Ecto neural progenitor cell (in vitro differentiated cells): ENCODE results near the gene AMMECR1.
"Not testable (repeated sequence)": the region's sequence is repeated elsewhere in the genome, so short reads cannot be mapped to it uniquely, and the experiment has no call there.

Experiments
- DNase-seq: peaks from one replicate; pipeline ENCODE4 v3.0.0-alpha.2; 2018; ENCODE audit warnings: low spot score

AMMECR1 gene

DNA sequence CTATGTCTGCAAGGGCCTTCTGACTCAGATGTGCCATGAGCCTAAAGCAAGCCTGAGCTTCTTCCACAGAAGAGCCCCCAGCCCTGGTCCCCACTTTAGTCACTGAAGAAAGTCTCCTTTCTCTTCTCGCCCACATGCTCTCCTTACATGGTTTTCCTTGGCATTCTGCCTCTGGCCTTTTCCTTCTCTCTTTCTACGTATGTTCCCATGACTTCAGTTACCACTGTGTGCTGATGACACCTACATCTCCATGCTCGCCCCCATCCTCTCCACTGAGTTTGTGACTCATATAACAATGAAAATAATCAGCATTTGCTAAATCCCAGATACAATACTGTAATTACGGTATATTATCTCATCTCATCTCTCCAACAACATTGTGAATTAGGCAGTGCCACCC, 149.3 kb downstream of the AMMECR1 start:
- no peak for DNase-seq

GRCh38 chrX:110167952-110168451, 149.9 kb downstream of the AMMECR1 start:
- DNase-seq, result peak; percentile 67

DNA sequence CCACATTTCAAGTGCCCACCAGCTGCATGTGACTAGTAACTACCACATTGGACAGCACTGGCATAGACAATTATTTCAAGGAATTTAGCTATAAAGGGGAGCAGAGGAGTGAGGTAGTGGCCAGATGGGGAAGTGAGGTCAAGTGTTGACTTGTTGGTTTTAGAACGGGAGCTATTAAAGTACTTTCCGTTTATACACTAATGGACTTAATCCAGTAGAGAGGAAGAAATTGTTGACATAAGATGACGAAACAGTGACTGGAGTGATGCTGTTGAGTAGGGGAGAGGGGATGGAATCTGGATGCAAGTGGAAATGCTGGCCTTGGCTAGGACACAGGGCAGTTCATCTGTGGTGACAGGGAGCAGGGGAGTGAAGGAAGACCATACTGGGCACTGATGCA, 154.4 kb downstream of the AMMECR1 start:
- DNase-seq, result no peak

- no peak for DNase-seq
These were observed 155.0 kb downstream of the AMMECR1 start for GRCh38 chrX:110162867-110163266.

DNA sequence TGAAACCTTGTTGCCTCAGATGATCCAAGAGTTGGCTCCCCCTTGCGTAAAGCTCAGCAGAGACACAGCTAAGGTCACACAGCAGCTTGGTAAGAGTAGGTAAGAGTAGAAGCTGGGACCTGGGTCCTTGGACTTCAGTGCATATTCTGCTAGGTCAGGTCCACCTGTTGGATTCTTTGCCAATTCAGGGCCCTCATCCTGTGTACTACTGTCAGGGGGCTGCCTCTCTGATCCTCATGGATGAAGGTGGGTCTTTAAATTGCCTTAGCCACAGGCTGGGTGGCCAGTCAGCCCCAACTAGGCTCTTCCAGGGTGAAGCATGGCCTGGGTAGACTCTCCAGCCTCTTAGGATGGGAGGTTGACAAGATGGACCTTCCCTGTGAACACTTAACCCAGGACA, 155.8 kb downstream of the AMMECR1 start:
- no peak for DNase-seq

- no peak for DNase-seq
These were observed 156.6 kb downstream of the AMMECR1 start for GRCh38 chrX:110161361-110161686.

- DNase-seq, result no peak
These were observed 158.0 kb downstream of the AMMECR1 start for GRCh38 chrX:110159865-110160264.

GRCh38 chrX:110159235-110159634, 158.7 kb downstream of the AMMECR1 start:
- DNase-seq, result no peak

DNA sequence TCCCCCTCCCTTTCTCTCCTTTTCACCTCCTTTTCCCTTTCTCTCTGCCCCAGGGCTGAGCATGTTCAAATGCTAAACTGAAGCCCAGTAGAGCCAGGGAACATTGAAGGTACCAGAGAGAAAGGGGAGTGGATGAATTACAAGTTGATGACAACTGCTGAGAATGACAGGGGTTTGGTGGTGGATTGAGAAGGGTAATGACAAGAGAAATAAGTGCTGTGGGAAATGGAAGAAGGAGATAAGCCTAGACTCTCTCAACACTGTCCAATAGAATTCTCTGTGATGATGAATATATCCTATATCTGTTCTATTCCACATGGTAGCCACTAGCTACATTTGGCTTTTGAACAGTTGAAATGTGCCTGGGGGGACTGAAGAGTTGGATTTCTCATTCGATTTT, 160.4 kb downstream of the AMMECR1 start:
- DNase-seq, result no peak

- no peak for DNase-seq
These were observed 161.6 kb downstream of the AMMECR1 start for GRCh38 chrX:110156167-110156754.

GRCh38 chrX:110155759-110156158, 162.1 kb downstream of the AMMECR1 start:
- DNase-seq, result no peak

DNA sequence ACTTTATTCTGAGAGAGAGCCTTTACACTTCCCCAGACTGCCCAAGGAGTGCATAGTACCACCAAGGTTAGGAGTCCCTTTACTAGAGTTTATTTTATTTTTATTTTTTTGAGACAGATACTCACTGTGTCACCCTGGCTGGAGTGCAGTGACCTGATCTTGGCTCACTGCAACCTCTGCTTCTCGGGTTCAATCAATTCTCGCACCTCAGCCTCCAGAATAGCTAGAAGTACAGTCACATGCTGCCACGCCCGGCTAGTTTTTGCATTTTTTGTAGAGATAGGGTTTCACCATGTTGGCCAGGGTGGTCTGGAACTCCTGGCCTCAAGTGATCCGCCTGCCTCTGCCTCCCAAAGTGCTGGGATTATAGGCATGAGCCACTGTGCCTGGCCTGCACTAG, 163.6 kb downstream of the AMMECR1 start:
- not testable (repeated sequence) for DNase-seq

GRCh38 chrX:110153896-110154295, 164.0 kb downstream of the AMMECR1 start:
- DNase-seq, result no peak

- DNase-seq, result no peak
These were observed 164.6 kb downstream of the AMMECR1 start for GRCh38 chrX:110153244-110153643.

DNA sequence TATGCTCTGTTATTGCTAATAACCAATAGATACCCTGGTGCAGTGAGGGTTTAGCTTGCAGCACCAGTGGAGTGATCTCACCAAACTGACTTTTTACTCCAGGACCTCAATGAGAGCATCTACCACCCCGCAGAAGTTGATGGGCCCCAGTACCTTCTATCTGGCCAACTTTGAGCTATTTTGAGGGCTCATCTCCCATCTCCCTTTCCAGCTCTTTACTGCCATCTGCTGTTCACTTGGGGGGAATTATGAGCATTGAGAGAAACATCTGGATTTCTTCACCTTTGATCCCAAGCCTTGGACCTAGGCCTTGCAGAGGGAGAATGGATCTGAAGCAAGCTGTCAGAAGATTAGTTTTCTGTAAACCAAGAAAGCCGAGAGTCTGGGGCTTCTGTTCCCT, 171.4 kb downstream of the AMMECR1 start:
- no peak for DNase-seq

DNA sequence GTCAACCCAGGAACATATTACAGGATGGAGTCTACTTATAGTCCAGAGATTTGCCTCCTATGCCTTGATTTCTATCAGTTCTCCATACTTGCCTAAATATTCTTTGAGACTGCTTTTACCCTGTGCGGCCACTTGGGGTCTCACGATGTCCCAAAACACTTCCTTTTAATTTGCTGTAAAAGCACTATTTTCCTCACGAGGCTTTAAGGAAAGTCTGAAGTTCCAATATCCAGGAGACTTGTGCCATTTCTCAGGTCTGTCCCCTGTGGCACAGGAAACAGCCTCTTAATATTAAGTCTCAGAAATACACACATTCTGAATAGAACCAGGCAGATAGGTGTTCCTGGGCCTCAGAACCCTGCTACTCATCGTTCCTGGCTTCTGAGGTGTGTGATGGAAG, 172.0 kb downstream of the AMMECR1 start:
- no peak for DNase-seq

DNA sequence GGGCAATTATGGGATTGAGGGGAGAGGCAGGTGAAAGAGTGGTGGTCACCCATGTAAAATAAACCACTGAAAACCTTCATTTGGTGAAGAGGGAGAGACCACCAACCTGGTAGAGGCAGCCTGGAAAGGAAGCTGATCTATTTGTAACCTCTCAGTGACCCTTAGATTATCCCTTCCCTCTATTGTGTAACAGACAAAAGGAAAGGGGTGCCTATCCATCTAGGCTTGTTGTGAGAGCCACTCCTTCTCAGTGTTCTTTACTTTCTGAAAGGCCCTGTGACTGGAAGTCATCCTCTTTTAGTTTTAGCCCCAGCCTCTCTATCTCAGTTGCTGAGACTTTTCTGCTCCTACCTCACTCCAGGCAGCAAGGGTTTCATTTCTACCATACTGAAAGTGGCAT, 172.6 kb downstream of the AMMECR1 start:
- DNase-seq, result no peak
